Neural progenitor cell (in vitro differentiated cells): Measurements from ENCODE around the gene TM9SF3. TPM values are rescaled to one million over a fixed set of nuclear protein-coding genes. Genes with fewer than 3 reads are reported as not detected.

Source experiments
- DNase-seq: peaks from one replicate; pipeline ENCODE4 v3.0.0-alpha.2; 2016; ENCODE audit warnings: low spot score
- H2AFZ ChIP-seq: fragments of 200-600 bp; sonication (generic); replicated peaks from 2 replicates; pipeline ENCODE4 v1.6.1; 2016; ENCODE audit warnings: antibody characterized with exemption
- H3F3A ChIP-seq: fragments of 200-600 bp; sonication (generic); 2 replicates; pipeline ENCODE4 v1.6.1; 2016; ENCODE audit warnings: antibody characterized with exemption, low read depth
- H3K27ac ChIP-seq: fragments of 200-600 bp; sonication (generic); 2 replicates; pipeline ENCODE4 v1.5.1; 2016; ENCODE audit warnings: mild to moderate bottlenecking
- H3K27me3 ChIP-seq: fragments of 200-600 bp; sonication (generic); 2 replicates; pipeline ENCODE4 v1.6.1; 2016; ENCODE audit warnings: mild to moderate bottlenecking, moderate library complexity
- H3K36me3 ChIP-seq: fragments of 200-600 bp; sonication (generic); 2 replicates; pipeline ENCODE4 v1.5.1; 2016
- H3K4me1 ChIP-seq: fragments of 200-600 bp; sonication (generic); 2 replicates; pipeline ENCODE4 v1.6.1; 2016; ENCODE audit warnings: mixed run types
- H3K4me2 ChIP-seq: fragments of 200-600 bp; sonication (generic); 2 replicates; pipeline ENCODE4 v1.6.1; 2016
- H3K4me3 ChIP-seq: fragments of 200-600 bp; sonication (generic); 2 replicates; pipeline ENCODE4 v1.5.1; 2016
- H3K79me2 ChIP-seq: fragments of 200-600 bp; sonication (generic); 2 replicates; pipeline ENCODE4 v1.6.1; 2016; ENCODE audit warnings: low read depth
- H3K9ac ChIP-seq: fragments of 200-600 bp; sonication (generic); 2 replicates; pipeline ENCODE4 v1.6.1; 2016
- H3K9me3 ChIP-seq: fragments of 200-600 bp; sonication (generic); 2 replicates; pipeline ENCODE4 v1.5.1; 2016; ENCODE audit warnings: low read depth
- H4K20me1 ChIP-seq: fragments of 200-600 bp; sonication (generic); 2 replicates; pipeline ENCODE4 v1.6.1; 2016; ENCODE audit warnings: low read depth
- H3K27ac Mint-ChIP-seq: 3 replicates; pipeline ENCODE4 v1.8.0; 2021; ENCODE audit warnings: mixed read lengths
- H3K27me3 Mint-ChIP-seq: 2 replicates; pipeline ENCODE4 v1.8.0; 2022; ENCODE audit warnings: low read depth, mild to moderate bottlenecking, inconsistent platforms, moderate library complexity, mixed read lengths; ENCODE audit not compliant: insufficient read depth
- H3K36me3 Mint-ChIP-seq: 3 replicates; pipeline ENCODE4 v1.8.0; 2021; ENCODE audit warnings: mixed read lengths
- H3K4me1 Mint-ChIP-seq: 3 replicates; pipeline ENCODE4 v1.8.0; 2021; ENCODE audit warnings: mixed read lengths
- H3K4me3 Mint-ChIP-seq: 3 replicates; pipeline ENCODE4 v1.8.0; 2021; ENCODE audit warnings: mild to moderate bottlenecking, moderate library complexity, mixed read lengths
- H3K9me3 Mint-ChIP-seq: 3 replicates; pipeline ENCODE4 v1.8.0; 2020; ENCODE audit warnings: mixed read lengths
- EZH2 ChIP-seq: fragments of 200-600 bp; sonication (generic); IDR thresholded peaks from 2 replicates; pipeline ENCODE4 v1.6.1; 2017; ENCODE audit warnings: antibody characterized with exemption, mild to moderate bottlenecking, moderate library complexity
- EZH2phosphoT487 ChIP-seq: fragments of 200-600 bp; sonication (generic); IDR thresholded peaks from 2 replicates; pipeline ENCODE4 v1.6.1; 2017; ENCODE audit warnings: antibody characterized with exemption
- small RNA-seq: library from RNA; depleted of rRNA; stranded (forward); fragments of <200 nt; gene quantifications from one replicate; pipeline ENCODE3, GENCODE V24; 2015
- total RNA-seq: library from RNA; depleted of rRNA; stranded (reverse); fragments of >200 nt; gene quantifications from 2 replicates; pipeline ENCODE4 v1.2.3, GENCODE V29; 2015; ENCODE audit warnings: low replicate concordance
- TF ChIP-seq, protein P1 (sequence below): fragments of 200-600 bp; sonication (generic); IDR thresholded peaks from 2 replicates; pipeline ENCODE4 v1.5.1; 2017; ENCODE audit warnings: antibody characterized with exemption, mild to moderate bottlenecking

TM9SF3 gene
- total RNA-seq, 1 donor from 2014 or later: 122 TPM

DNA sequence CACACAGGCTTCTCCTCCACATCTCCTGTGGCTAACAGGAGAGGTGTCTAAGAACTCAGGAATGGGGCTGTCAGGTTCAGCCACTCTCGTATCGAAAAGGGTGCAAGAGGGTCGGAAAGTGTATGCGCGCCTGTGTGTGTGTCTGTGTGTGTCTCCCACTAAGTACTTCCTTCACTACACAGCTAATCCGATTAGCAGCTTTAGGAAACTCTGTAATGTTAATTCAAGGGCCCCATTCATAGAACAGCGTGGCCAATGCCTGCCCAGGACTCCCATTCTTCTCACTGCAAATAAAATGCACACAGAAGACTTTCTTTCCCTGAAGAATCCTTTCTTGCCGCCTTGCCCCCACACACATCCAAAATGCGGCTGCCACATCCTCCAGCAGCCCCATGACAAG lies 112.9 kb downstream of the TM9SF3 start:
- Histone ChIP-seq H3K4me1 (peaks cover 21% of the 10 kb centered on the region), H3F3A (peaks cover 17% of the 10 kb centered on the region), H3K9ac (no peak overlapping the region), H4K20me1 (peaks cover 9% of the 10 kb centered on the region), H3K4me3 (no peak overlapping the region), H2AFZ (no peak overlapping the region), H3K79me2 (no peaks in the 10 kb centered on the region), H3K36me3 (no peaks in the 10 kb centered on the region), H3K27ac (no peak overlapping the region), H3K9me3 (no peaks in the 10 kb centered on the region), H3K4me2 (peak overlapping the region; percentile 72), H3K27me3 (peaks cover 27% of the 10 kb centered on the region)
- Mint-ChIP-seq H3K4me3 (peak overlapping the region; percentile 59), H3K9me3 (peaks cover 5% of the 10 kb centered on the region), H3K36me3 (peaks cover 6% of the 10 kb centered on the region), H3K4me1 (peaks cover 44% of the 10 kb centered on the region), H3K27ac (peak overlapping the region; percentile 44), H3K27me3 (peaks cover 39% of the 10 kb centered on the region)
- no peak for TF ChIP-seq EZH2phosphoT487
- TF ChIP-seq EZH2: no peak
- TF ChIP-seq, protein P1, sequence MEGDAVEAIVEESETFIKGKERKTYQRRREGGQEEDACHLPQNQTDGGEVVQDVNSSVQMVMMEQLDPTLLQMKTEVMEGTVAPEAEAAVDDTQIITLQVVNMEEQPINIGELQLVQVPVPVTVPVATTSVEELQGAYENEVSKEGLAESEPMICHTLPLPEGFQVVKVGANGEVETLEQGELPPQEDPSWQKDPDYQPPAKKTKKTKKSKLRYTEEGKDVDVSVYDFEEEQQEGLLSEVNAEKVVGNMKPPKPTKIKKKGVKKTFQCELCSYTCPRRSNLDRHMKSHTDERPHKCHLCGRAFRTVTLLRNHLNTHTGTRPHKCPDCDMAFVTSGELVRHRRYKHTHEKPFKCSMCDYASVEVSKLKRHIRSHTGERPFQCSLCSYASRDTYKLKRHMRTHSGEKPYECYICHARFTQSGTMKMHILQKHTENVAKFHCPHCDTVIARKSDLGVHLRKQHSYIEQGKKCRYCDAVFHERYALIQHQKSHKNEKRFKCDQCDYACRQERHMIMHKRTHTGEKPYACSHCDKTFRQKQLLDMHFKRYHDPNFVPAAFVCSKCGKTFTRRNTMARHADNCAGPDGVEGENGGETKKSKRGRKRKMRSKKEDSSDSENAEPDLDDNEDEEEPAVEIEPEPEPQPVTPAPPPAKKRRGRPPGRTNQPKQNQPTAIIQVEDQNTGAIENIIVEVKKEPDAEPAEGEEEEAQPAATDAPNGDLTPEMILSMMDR: no peak
- DNase-seq: peak; percentile 87

DNA sequence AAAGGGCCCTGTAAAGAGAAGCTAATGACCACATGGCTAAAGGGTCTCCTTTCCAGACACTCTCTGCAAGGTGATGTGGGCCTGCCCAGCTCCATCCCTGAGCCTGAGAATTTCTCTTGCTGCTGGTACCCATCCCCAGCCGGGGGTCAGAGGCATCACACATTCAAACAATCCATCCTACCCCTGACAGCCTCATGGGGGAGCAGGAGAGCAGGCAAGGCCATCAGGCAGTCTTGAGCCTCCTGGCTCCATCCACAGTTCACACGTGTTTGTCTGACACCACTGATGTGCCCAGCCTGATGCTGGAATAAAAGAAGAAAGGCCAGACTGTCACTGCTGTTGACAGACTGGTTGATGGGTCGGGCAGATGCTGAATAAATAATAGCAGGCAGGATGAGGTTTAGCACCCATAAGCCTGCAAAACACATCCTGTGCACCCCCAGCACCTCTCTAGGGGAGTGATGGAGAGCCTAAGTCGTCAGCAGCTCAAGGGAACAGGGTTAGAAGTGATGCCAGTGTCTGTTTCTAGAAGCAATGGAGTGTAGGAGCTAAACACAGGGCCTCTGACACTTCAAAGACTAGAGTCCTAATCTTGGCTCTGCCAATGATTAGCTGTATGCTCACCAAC lies 116.6 kb downstream of the TM9SF3 start:
- no peak overlapping the region for H3K9ac ChIP-seq
- H3K27ac Mint-ChIP-seq: no peak overlapping the region
- H3K79me2 ChIP-seq: no peaks in the 10 kb centered on the region
- no peaks in the 10 kb centered on the region for H3K9me3 ChIP-seq
- TF ChIP-seq, protein P1: peak; percentile 72
- no peak for TF ChIP-seq EZH2
- no peak overlapping the region for H3K4me3 Mint-ChIP-seq
- no peaks in the 10 kb centered on the region for H3K9me3 Mint-ChIP-seq
- H3K4me2 ChIP-seq: no peak overlapping the region
- no peaks in the 10 kb centered on the region for H3K36me3 ChIP-seq
- H3K4me1 ChIP-seq: peaks cover 28% of the 10 kb centered on the region
- H3K27ac ChIP-seq: no peak overlapping the region
- no peak overlapping the region for H2AFZ ChIP-seq
- no peak overlapping the region for H3K4me3 ChIP-seq
- DNase-seq: peak; percentile 71
- peaks cover 5% of the 10 kb centered on the region for H3K36me3 Mint-ChIP-seq
- peaks cover 17% of the 10 kb centered on the region for H3F3A ChIP-seq
- H4K20me1 ChIP-seq: peaks cover 9% of the 10 kb centered on the region
- peaks cover 48% of the 10 kb centered on the region for H3K4me1 Mint-ChIP-seq
- peaks cover 24% of the 10 kb centered on the region for H3K27me3 Mint-ChIP-seq
- H3K27me3 ChIP-seq: peaks cover 25% of the 10 kb centered on the region

DNA sequence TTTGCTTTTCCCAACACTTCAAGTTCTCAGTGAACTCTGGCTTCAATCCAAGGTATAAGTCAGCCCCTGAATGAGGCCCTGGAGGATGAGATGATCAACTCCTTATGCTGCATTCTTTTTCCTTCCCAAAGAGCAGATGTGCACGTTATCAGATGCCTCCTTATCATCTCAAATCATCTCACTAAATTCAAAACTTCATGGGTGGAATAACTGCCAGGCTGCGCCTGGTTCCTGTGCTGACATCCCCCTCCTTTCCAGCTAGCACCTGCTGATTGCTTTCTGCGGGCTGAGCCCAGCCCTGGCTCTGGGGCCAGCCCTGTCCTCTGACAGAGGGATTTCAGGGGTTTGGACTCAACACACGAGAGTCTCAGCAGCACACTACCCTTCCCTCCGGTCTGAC lies 118.0 kb downstream of the TM9SF3 start:
- peaks cover 39% of the 10 kb centered on the region for H3K4me1 Mint-ChIP-seq
- no peaks in the 10 kb centered on the region for H3K9me3 Mint-ChIP-seq
- H3K4me2 ChIP-seq: no peak overlapping the region
- peaks cover 24% of the 10 kb centered on the region for H3K27me3 ChIP-seq
- H3K27me3 Mint-ChIP-seq: peaks cover 20% of the 10 kb centered on the region
- H3K4me3 Mint-ChIP-seq: no peak overlapping the region
- H3K4me3 ChIP-seq: no peak overlapping the region
- H3K36me3 Mint-ChIP-seq: peaks cover 3% of the 10 kb centered on the region
- peak overlapping the region; percentile 23 for H2AFZ ChIP-seq
- H3K27ac ChIP-seq: no peak overlapping the region
- TF ChIP-seq, protein P1: no peak
- TF ChIP-seq EZH2phosphoT487 (no peak), EZH2 (no peak)
- H3K9me3 ChIP-seq: no peaks in the 10 kb centered on the region
- H3K79me2 ChIP-seq: no peaks in the 10 kb centered on the region
- no peak overlapping the region for H3K9ac ChIP-seq
- H3K27ac Mint-ChIP-seq: no peak overlapping the region
- peaks cover 21% of the 10 kb centered on the region for H3K4me1 ChIP-seq
- H4K20me1 ChIP-seq: peaks cover 9% of the 10 kb centered on the region
- H3F3A ChIP-seq: peaks cover 5% of the 10 kb centered on the region
- no peaks in the 10 kb centered on the region for H3K36me3 ChIP-seq
- DNase-seq: no peak

Small RNAs within 50 kb of the gene (small RNA-seq; reads per million reads assigned to genes)
- gene RNA5SP324: not detected

Other genes starting within 250 kb of the TM9SF3 start
- not detected in 2 replicates for gene OPALIN, start 228.0 kb downstream of the TM9SF3 start, total RNA-seq
- 0.22 and 1.3 TPM in 2 replicates for gene TLL2, start 73.1 kb downstream of the TM9SF3 start, total RNA-seq
- gene PIK3AP1, start 133.5 kb upstream of the TM9SF3 start, total RNA-seq: 1.7 and 3.8 TPM in 2 replicates
- 24.9 and 35.3 TPM in 2 replicates for gene LCOR, start 245.3 kb upstream of the TM9SF3 start, total RNA-seq